ENCODE data around the gene MAN1C1.

GRCh38 chr1:25599969-25600610 lies 16.5 kb upstream of the MAN1C1 start:
- TF ChIP-seq, protein P1, sequence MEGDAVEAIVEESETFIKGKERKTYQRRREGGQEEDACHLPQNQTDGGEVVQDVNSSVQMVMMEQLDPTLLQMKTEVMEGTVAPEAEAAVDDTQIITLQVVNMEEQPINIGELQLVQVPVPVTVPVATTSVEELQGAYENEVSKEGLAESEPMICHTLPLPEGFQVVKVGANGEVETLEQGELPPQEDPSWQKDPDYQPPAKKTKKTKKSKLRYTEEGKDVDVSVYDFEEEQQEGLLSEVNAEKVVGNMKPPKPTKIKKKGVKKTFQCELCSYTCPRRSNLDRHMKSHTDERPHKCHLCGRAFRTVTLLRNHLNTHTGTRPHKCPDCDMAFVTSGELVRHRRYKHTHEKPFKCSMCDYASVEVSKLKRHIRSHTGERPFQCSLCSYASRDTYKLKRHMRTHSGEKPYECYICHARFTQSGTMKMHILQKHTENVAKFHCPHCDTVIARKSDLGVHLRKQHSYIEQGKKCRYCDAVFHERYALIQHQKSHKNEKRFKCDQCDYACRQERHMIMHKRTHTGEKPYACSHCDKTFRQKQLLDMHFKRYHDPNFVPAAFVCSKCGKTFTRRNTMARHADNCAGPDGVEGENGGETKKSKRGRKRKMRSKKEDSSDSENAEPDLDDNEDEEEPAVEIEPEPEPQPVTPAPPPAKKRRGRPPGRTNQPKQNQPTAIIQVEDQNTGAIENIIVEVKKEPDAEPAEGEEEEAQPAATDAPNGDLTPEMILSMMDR (IDR thresholded peaks at IDR 0.05; ENCODE audit: borderline replicate concordance, extremely low read depth, low read length, poor library complexity, severe bottlenecking), result no peak
- no peak for TF ChIP-seq EZH2 (IDR thresholded peaks at IDR 0.05; ENCODE audit: borderline replicate concordance, low read depth, low read length, severe bottlenecking)
